Effector memory CD4-positive, alpha-beta T cell (primary cell): ENCODE measurements around the gene NDUFS1.
"Not testable (repeated sequence)": the region's sequence is repeated elsewhere in the genome, so short reads cannot be mapped to it uniquely, and the experiment has no call there.

ENCODE experiments used
- DNase-seq, 3 donors: peaks; one replicate each; pipeline ENCODE4 v3.0.0-alpha.2; 2020
- H3K27ac ChIP-seq: 2 replicates; pipeline ENCODE4 v1.7.0; 2013; ENCODE audit warnings: mild to moderate bottlenecking, low read length, moderate library complexity; ENCODE audit not compliant: insufficient read depth, poor library complexity, severe bottlenecking
- H3K27me3 ChIP-seq: replicated peaks from 2 replicates; pipeline ENCODE4 v1.7.0; 2013; ENCODE audit warnings: mild to moderate bottlenecking, low read length; ENCODE audit not compliant: insufficient read depth, control insufficient read depth, poor library complexity, severe bottlenecking
- H3K36me3 ChIP-seq: 2 replicates; pipeline ENCODE4 v1.7.0; 2013; ENCODE audit warnings: mild to moderate bottlenecking, low read length, moderate library complexity; ENCODE audit not compliant: control insufficient read depth, insufficient read depth
- H3K4me1 ChIP-seq: 2 replicates; pipeline ENCODE4 v1.7.0; 2013; ENCODE audit warnings: low read length, mild to moderate bottlenecking; ENCODE audit not compliant: control insufficient read depth, insufficient read depth, poor library complexity, severe bottlenecking
- H3K4me3 ChIP-seq: 2 replicates; pipeline ENCODE4 v1.7.0; 2013; ENCODE audit warnings: low read length, low read depth, mild to moderate bottlenecking; ENCODE audit not compliant: insufficient read depth, poor library complexity, severe bottlenecking
- H3K9me3 ChIP-seq: 2 replicates; pipeline ENCODE4 v1.7.0; 2013; ENCODE audit warnings: mild to moderate bottlenecking, low read length, moderate library complexity; ENCODE audit not compliant: control insufficient read depth

NDUFS1 gene

GRCh38 chr2:206192157-206192556 lies 32.9 kb upstream of the NDUFS1 start:
- no peak for DNase-seq

DNA sequence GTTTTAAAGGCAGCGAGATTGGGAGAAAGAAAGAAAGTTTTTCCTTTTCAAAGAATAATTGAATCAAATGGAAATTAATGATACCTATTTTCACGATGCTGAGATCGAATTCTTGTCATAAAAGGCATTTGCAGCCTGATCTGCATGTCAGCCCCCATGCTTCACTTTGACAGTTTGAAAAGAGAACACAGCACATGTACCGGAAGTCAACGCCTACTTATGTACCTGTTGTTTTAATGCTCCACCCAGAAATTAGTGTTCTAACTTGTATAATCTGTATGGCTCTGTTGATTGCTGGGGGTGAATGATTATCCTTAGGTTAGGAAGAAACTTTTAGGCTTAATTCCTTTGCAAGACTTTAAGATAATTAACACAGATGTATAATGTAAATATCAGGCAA lies 31.4 kb upstream of the NDUFS1 start:
- H3K9me3 ChIP-seq = no peaks in the 10 kb centered on the region
- no peaks in the 10 kb centered on the region for H3K36me3 ChIP-seq
- H3K4me1 ChIP-seq = no peaks in the 10 kb centered on the region
- DNase-seq = no peak
- no peaks in the 10 kb centered on the region for H3K27me3 ChIP-seq
- no peak overlapping the region for H3K4me3 ChIP-seq
- no peak overlapping the region for H3K27ac ChIP-seq

More at GRCh38 chr2:206192157-206192556, 32.9 kb upstream of the NDUFS1 start:
- H3K27me3 ChIP-seq = no peaks in the 10 kb centered on the region
- H3K4me3 ChIP-seq = no peak overlapping the region
- H3K9me3 ChIP-seq = no peaks in the 10 kb centered on the region
- H3K27ac ChIP-seq = no peak overlapping the region
- H3K36me3 ChIP-seq = no peaks in the 10 kb centered on the region
- no peaks in the 10 kb centered on the region for H3K4me1 ChIP-seq

DNA sequence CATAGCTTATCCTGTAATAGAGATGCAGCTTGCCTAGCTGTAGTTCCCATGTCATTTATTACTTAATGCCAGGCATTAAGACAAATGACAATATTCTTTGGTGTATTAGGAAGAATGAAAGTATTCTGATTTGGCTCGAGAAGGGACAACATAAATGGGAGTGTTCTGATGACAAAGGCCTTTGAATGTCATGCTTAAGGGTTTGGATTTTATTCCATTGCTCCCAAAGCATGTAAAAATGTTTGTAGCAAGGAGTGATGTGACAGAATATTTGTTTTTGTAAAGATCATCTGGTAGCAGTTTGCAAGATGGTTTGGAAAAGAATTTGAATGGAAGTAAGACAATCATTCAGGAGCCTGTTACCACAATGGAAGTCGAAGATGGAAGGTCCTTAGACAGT lies 30.9 kb upstream of the NDUFS1 start:
- H3K27me3 ChIP-seq = no peaks in the 10 kb centered on the region
- no peak overlapping the region for H3K27ac ChIP-seq
- H3K36me3 ChIP-seq = no peaks in the 10 kb centered on the region
- no peaks in the 10 kb centered on the region for H3K4me1 ChIP-seq
- no peak for DNase-seq
- H3K9me3 ChIP-seq = no peaks in the 10 kb centered on the region
- H3K4me3 ChIP-seq = no peak overlapping the region

GRCh38 chr2:206189691-206190090 lies 30.4 kb upstream of the NDUFS1 start:
- DNase-seq = no peak
- H3K4me1 ChIP-seq = no peaks in the 10 kb centered on the region
- no peak overlapping the region for H3K4me3 ChIP-seq
- no peaks in the 10 kb centered on the region for H3K27me3 ChIP-seq
- no peak overlapping the region for H3K27ac ChIP-seq
- H3K36me3 ChIP-seq = no peaks in the 10 kb centered on the region
- H3K9me3 ChIP-seq = no peaks in the 10 kb centered on the region

- not testable (repeated sequence) for H3K27me3 ChIP-seq, H3K36me3 ChIP-seq, H3K4me3 ChIP-seq, H3K4me1 ChIP-seq, H3K27ac ChIP-seq, DNase-seq, H3K9me3 ChIP-seq
These were observed 22.3 kb upstream of the NDUFS1 start for GRCh38 chr2:206181526-206181925.

DNA sequence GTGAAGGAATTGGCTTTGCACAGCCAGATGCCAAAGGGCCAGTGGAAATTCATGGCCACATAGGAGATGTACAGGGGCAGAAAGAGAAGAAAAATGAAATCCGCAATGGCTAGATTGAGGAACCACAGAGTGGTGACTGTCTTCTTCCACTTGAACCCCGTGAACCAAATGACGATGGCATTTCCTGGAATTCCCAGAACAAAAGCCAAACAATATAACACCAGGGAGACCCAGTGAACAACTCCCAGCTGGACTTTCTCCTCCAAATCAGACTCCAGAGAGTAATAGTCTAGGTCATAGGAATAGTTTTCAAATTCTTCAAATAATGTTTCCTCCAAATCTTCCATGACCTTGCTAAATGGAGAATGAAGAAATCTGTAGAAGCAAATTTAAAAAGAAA lies 17.7 kb upstream of the NDUFS1 start:
- no peaks in the 10 kb centered on the region for H3K27me3 ChIP-seq
- H3K9me3 ChIP-seq = no peaks in the 10 kb centered on the region
- no peaks in the 10 kb centered on the region for H3K36me3 ChIP-seq
- no peak for DNase-seq
- H3K27ac ChIP-seq = no peak overlapping the region
- H3K4me1 ChIP-seq = no peaks in the 10 kb centered on the region
- H3K4me3 ChIP-seq = no peak overlapping the region

DNA sequence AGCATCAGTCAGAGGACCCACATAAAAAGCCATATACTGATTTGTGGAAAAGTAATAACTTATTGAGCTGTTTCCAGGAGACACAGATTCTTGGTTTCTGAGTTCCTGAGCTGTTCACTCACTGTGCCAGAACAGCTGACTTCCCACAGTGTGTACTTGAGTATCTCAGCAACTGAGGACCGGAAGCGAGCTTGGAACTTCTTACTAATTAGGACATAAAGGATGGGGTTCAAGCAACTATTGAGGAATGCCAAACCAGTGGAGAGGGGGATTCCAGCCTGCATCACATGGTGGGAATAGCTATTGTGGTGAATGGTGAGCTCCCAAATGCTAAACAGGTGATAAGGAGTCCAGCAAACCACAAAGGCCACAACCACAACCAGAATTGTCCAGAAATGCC lies 16.9 kb upstream of the NDUFS1 start:
- DNase-seq = no peak
- no peak overlapping the region for H3K27ac ChIP-seq
- H3K4me3 ChIP-seq = no peak overlapping the region
- H3K4me1 ChIP-seq = no peaks in the 10 kb centered on the region
- H3K36me3 ChIP-seq = no peaks in the 10 kb centered on the region
- H3K27me3 ChIP-seq = no peaks in the 10 kb centered on the region
- H3K9me3 ChIP-seq = no peaks in the 10 kb centered on the region

- H3K9me3 ChIP-seq = no peaks in the 10 kb centered on the region
- no peaks in the 10 kb centered on the region for H3K36me3 ChIP-seq
- H3K27me3 ChIP-seq = no peaks in the 10 kb centered on the region
- no peak overlapping the region for H3K4me3 ChIP-seq
- H3K4me1 ChIP-seq = no peaks in the 10 kb centered on the region
- no peak overlapping the region for H3K27ac ChIP-seq
- no peak for DNase-seq
These were observed 13.9 kb upstream of the NDUFS1 start for GRCh38 chr2:206173147-206173546.

DNA sequence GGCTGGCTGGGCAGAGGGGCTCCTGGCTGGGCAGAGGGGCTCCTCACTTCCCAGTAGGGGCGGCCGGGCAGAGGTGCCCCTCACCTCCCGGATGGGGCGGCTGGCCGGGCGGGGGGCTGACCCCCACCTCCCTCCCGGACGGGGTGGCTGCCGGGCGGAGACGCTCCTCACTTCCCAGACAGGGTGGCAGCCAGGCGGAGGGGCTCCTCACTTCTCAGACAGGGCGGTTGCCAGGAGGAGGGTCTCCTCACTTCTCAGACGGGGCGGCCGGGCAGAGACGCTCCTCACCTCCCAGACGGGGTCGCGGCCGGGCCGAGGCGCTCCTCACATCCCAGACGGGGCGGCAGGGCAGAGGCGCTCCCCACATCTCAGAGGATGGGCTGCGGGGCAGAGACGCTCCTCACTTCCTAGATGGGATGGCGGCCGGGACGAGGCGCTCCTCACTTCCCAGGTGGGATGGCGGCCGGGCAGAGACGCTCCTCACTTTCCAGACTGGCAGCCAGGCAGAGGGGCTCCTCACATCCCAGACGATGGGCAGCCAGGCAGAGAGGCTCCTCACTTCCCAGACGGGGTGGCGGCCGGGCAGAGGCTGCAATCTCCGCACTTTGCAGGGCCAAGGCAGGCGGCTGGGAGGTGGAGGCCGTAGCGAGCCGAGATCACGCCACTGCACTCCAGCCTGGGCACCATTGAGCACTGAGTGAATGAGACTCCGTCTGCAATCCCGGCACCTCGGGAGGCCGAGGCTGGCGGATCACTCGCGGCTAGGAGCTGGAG lies 12.6 kb upstream of the NDUFS1 start:
- not testable (repeated sequence) for H3K27ac ChIP-seq, H3K36me3 ChIP-seq, H3K9me3 ChIP-seq, H3K4me3 ChIP-seq, H3K4me1 ChIP-seq, DNase-seq, H3K27me3 ChIP-seq

- not testable (repeated sequence) for H3K36me3 ChIP-seq, DNase-seq, H3K4me3 ChIP-seq
These were observed 9.0 kb upstream of the NDUFS1 start for GRCh38 chr2:206168230-206168629.

More at GRCh38 chr2:206168230-206168629, 9.0 kb upstream of the NDUFS1 start:
- not testable (repeated sequence) for H3K4me1 ChIP-seq, H3K27me3 ChIP-seq, H3K27ac ChIP-seq, H3K9me3 ChIP-seq
